IMR-90 (cell line): ENCODE data around the gene GNAI2.

ENCODE experiments used
- CEBPB ChIP-seq: IDR thresholded peaks from 2 replicates; pipeline ENCODE4 v1.6.1; 2012; ENCODE audit warnings: low read depth, low read length, improper control_type of control experiment
- CHD1 ChIP-seq: IDR thresholded peaks from 2 replicates; pipeline ENCODE4 v1.6.1; 2012; ENCODE audit warnings: low read depth, low read length, improper control_type of control experiment
- CTCF ChIP-seq: conservative IDR thresholded peaks from 2 replicates; pipeline ENCODE4 v1.5.1; 2012; ENCODE audit warnings: mild to moderate bottlenecking, low read depth, low read length, improper control_type of control experiment
- FOS ChIP-seq: fragments of 150-350 bp; IDR thresholded peaks from 2 replicates; pipeline ENCODE4 v1.6.1; 2016; ENCODE audit warnings: low read depth, low read length
- NFE2L2 ChIP-seq: fragments of 150-350 bp; IDR thresholded peaks from 2 replicates; pipeline ENCODE4 v1.6.1; 2016; ENCODE audit warnings: low read depth, mild to moderate bottlenecking, low read length
- POLR2A ChIP-seq: IDR thresholded peaks from 2 replicates; pipeline ENCODE4 v1.6.1; 2012; ENCODE audit warnings: mild to moderate bottlenecking, low read depth, low read length
- RAD21 ChIP-seq: IDR thresholded peaks from 2 replicates; pipeline ENCODE4 v1.6.1; 2012; ENCODE audit warnings: low read length, improper control_type of control experiment
- RFX5 ChIP-seq: IDR thresholded peaks from 2 replicates; pipeline ENCODE4 v1.8.0; 2012; ENCODE audit warnings: low read depth, mild to moderate bottlenecking, low read length, moderate library complexity
- TF ChIP-seq, protein P1 (sequence below): fragments of 150-350 bp; IDR thresholded peaks from 2 replicates; pipeline ENCODE4 v1.6.1; 2016; ENCODE audit warnings: low read depth, mild to moderate bottlenecking, low read length, moderate library complexity, borderline replicate concordance

GRCh38 chr3:50210510-50211367, 25.3 kb upstream of the GNAI2 start:
- TF ChIP-seq CHD1, result no peak
- no peak for TF ChIP-seq RFX5
- TF ChIP-seq, protein P1, sequence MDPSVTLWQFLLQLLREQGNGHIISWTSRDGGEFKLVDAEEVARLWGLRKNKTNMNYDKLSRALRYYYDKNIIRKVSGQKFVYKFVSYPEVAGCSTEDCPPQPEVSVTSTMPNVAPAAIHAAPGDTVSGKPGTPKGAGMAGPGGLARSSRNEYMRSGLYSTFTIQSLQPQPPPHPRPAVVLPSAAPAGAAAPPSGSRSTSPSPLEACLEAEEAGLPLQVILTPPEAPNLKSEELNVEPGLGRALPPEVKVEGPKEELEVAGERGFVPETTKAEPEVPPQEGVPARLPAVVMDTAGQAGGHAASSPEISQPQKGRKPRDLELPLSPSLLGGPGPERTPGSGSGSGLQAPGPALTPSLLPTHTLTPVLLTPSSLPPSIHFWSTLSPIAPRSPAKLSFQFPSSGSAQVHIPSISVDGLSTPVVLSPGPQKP, result no peak
- no peak for TF ChIP-seq CTCF
- no peak for TF ChIP-seq RAD21
- TF ChIP-seq POLR2A, result no peak
- no peak for TF ChIP-seq CEBPB
- TF ChIP-seq FOS, result no peak
- TF ChIP-seq NFE2L2, result no peak
